ENCODE measurements around the gene AGPAT4.

GRCh38 chr6:161266513-161267230 lies 7.2 kb downstream of the AGPAT4 start:
- TF ChIP-seq, protein P1, sequence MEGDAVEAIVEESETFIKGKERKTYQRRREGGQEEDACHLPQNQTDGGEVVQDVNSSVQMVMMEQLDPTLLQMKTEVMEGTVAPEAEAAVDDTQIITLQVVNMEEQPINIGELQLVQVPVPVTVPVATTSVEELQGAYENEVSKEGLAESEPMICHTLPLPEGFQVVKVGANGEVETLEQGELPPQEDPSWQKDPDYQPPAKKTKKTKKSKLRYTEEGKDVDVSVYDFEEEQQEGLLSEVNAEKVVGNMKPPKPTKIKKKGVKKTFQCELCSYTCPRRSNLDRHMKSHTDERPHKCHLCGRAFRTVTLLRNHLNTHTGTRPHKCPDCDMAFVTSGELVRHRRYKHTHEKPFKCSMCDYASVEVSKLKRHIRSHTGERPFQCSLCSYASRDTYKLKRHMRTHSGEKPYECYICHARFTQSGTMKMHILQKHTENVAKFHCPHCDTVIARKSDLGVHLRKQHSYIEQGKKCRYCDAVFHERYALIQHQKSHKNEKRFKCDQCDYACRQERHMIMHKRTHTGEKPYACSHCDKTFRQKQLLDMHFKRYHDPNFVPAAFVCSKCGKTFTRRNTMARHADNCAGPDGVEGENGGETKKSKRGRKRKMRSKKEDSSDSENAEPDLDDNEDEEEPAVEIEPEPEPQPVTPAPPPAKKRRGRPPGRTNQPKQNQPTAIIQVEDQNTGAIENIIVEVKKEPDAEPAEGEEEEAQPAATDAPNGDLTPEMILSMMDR (conservative IDR thresholded peaks at IDR 0.05; ENCODE audit: low read length): no peak
- no peak for TF ChIP-seq EZH2phosphoT487 (IDR thresholded peaks at IDR 0.05; ENCODE audit: borderline replicate concordance, low read depth, low read length)
